Mammary microvascular endothelial cell (primary cell): ENCODE data around the gene SOX4. TPM values are rescaled to one million over a fixed set of nuclear protein-coding genes. Genes with fewer than 3 reads are reported as not detected.

Experiments used
- total RNA-seq: library from RNA; depleted of rRNA; stranded (reverse); fragments of >200 nt; gene quantifications from 2 replicates; pipeline ENCODE4 v1.2.3, GENCODE V29; 2015

The SOX4 gene
- 45.2 and 46.5 TPM in 2 replicates for total RNA-seq

GRCh38 chr6:21593412-21593926 lies at the start of gene SOX4:
Gene SOX4, plus strand, starts transcription at chr6:21593751. Its CDS starts 784 bp downstream, at chr6:21594535.

